ENCODE results near the gene AMY2B. TPM values are rescaled to one million over a fixed set of nuclear protein-coding genes. Genes with fewer than 3 reads are reported as not detected.

The AMY2B gene
- total and polyA plus RNA-seq, 9 of the 15 experiments (the other 6 are each of a cell fraction or from before 2014, with no cell fraction given) = 0.22 to 2.0 (median 0.49) TPM

DNA sequence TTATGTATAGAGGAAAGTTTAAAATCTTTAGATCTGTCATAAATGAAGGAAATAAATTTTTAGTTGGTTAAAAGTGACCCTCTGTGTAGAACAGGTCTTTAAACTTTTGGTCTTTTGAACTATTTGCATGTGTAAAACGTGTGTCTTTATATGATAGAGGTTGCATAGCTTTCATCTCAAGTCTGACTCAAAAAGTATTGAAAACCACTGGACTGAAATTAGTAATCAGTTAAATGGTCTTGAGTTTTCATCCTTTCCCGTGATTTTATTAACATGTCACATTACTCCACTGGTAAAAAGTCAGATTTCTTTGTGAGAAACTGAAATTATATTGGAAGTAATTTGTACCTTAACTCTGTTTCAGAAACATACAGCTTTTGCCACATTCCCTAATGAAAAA is 44.1 kb upstream of the AMY2B start (continued):
- TF ChIP-seq GTF2B (IDR thresholded peaks at IDR 0.05; ENCODE audit: extremely low read depth, insufficient read length) = no peak
- TF ChIP-seq NFXL1 (CRISPR knock-in tag; IDR thresholded peaks at IDR 0.05) = no peak
- no peak for TF ChIP-seq SMARCA4 (IDR thresholded peaks at IDR 0.05)
- no peak for TF ChIP-seq KLF10 (CRISPR knock-in tag; IDR thresholded peaks at IDR 0.05)
- TF ChIP-seq, protein P1, sequence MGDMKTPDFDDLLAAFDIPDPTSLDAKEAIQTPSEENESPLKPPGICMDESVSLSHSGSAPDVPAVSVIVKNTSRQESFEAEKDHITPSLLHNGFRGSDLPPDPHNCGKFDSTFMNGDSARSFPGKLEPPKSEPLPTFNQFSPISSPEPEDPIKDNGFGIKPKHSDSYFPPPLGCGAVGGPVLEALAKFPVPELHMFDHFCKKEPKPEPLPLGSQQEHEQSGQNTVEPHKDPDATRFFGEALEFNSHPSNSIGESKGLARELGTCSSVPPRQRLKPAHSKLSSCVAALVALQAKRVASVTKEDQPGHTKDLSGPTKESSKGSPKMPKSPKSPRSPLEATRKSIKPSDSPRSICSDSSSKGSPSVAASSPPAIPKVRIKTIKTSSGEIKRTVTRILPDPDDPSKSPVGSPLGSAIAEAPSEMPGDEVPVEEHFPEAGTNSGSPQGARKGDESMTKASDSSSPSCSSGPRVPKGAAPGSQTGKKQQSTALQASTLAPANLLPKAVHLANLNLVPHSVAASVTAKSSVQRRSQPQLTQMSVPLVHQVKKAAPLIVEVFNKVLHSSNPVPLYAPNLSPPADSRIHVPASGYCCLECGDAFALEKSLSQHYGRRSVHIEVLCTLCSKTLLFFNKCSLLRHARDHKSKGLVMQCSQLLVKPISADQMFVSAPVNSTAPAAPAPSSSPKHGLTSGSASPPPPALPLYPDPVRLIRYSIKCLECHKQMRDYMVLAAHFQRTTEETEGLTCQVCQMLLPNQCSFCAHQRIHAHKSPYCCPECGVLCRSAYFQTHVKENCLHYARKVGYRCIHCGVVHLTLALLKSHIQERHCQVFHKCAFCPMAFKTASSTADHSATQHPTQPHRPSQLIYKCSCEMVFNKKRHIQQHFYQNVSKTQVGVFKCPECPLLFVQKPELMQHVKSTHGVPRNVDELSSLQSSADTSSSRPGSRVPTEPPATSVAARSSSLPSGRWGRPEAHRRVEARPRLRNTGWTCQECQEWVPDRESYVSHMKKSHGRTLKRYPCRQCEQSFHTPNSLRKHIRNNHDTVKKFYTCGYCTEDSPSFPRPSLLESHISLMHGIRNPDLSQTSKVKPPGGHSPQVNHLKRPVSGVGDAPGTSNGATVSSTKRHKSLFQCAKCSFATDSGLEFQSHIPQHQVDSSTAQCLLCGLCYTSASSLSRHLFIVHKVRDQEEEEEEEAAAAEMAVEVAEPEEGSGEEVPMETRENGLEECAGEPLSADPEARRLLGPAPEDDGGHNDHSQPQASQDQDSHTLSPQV (IDR thresholded peaks at IDR 0.05) = no peak
- TF ChIP-seq ZNF184 (CRISPR knock-in tag; IDR thresholded peaks at IDR 0.05) = no peak
- no peak for TF ChIP-seq NONO (IDR thresholded peaks at IDR 0.05; ENCODE audit: low read depth in 2 of 2, low read length in 1 of 2)
- no peak for TF ChIP-seq GMEB1 (CRISPR knock-in tag; IDR thresholded peaks at IDR 0.05)
- TF ChIP-seq ZNF23 (CRISPR knock-in tag; IDR thresholded peaks at IDR 0.05) = no peak
- TF ChIP-seq, protein P2, sequence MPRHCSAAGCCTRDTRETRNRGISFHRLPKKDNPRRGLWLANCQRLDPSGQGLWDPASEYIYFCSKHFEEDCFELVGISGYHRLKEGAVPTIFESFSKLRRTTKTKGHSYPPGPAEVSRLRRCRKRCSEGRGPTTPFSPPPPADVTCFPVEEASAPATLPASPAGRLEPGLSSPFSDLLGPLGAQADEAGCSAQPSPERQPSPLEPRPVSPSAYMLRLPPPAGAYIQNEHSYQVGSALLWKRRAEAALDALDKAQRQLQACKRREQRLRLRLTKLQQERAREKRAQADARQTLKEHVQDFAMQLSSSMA (CRISPR knock-in tag; IDR thresholded peaks at IDR 0.05) = no peak

Measured in K562 (cell line).